Tibial nerve (tissue), 4 donors: ENCODE data around the gene FADS6. TPM values are rescaled to one million over a fixed set of nuclear protein-coding genes. Genes with fewer than 3 reads are reported as not detected.

Experiments
- DNase-seq, 2 donors: peaks; one replicate each; pipeline ENCODE4 v3.0.0-alpha.2; 2019; ENCODE audit warnings: low spot score in 2 of 2
- H3K27ac ChIP-seq, 4 donors: fragments of 200-600 bp; sonication (generic) in 3 of 4; one replicate each; pipeline ENCODE4 v1.5.1; 2017 to 2019; ENCODE audit warnings: mild to moderate bottlenecking in 1 of 4
- H3K27me3 ChIP-seq, 2 donors: fragments of 200-600 bp; sonication (generic) in 1 of 2; one replicate each; pipeline versions ENCODE4 v1.5.1 to v1.6.0; 2017 to 2019
- H3K36me3 ChIP-seq, 3 donors: fragments of 200-600 bp; sonication (generic); one replicate each; pipeline ENCODE4 v1.5.1; 2018 to 2019
- H3K4me1 ChIP-seq, 4 donors: fragments of 200-600 bp; sonication (generic) in 3 of 4; one replicate each; pipeline ENCODE4 v1.5.1; 2017 to 2019
- H3K4me3 ChIP-seq, 4 donors: fragments of 200-600 bp; sonication (generic) in 3 of 4; one replicate each; pipeline ENCODE4 v1.5.1; 2017 to 2019; ENCODE audit warnings: mild to moderate bottlenecking in 1 of 4, moderate library complexity in 1 of 4
- H3K9me3 ChIP-seq, 4 donors: fragments of 200-600 bp; sonication (generic) in 3 of 4; one replicate each; pipeline ENCODE4 v1.5.1; 2017 to 2019
- EP300 ChIP-seq, 2 donors: sonication (generic); formaldehyde crosslinking; IDR thresholded peaks; one replicate each; pipeline ENCODE4 v1.6.1; 2017; ENCODE audit warnings: antibody characterized with exemption in 2 of 2, mild to moderate bottlenecking in 1 of 2
- POLR2A ChIP-seq, 2 donors: fragments of 450-650 bp; IDR thresholded peaks; one replicate each; pipeline ENCODE4 v1.6.1; 2017; ENCODE audit warnings: antibody characterized with exemption in 2 of 2, mild to moderate bottlenecking in 2 of 2, moderate library complexity in 2 of 2
- WGBS, 2 donors: methylation state at CpG; one replicate each; pipeline ENCODE4 v1.1.5; 2018; 5-methylcytosine and 5-hydroxymethylcytosine counted together
- total RNA-seq, 4 donors: library from RNA; depleted of rRNA; stranded (reverse); fragments of >200 nt; gene quantifications; one replicate each; pipeline ENCODE4 v1.1.0, GENCODE V29; 2016
- TF ChIP-seq, protein P1 (sequence below), 5 experiments: fragments of 200-600 bp in 3 of 5; fragments of 450-650 bp in 2 of 5; sonication (generic) in 3 of 5; IDR thresholded peaks; one replicate each; pipeline ENCODE4 v1.5.1; 2016 to 2019; ENCODE audit warnings: antibody characterized with exemption in 5 of 5, mild to moderate bottlenecking in 3 of 5, moderate library complexity in 2 of 5

Gene FADS6
- total RNA-seq, 4 donors from 2014 or later = not detected

- H3K27me3 ChIP-seq = peaks cover 0 to 41% of the 10 kb centered on the region in 2 donors
- peaks cover 0 to 5% (median 3%) of the 10 kb centered on the region in 4 donors for H3K4me1 ChIP-seq
- H3K36me3 ChIP-seq = no peaks in the 10 kb centered on the region
- H3K4me3 ChIP-seq = no peak overlapping the region
- TF ChIP-seq, protein P1, sequence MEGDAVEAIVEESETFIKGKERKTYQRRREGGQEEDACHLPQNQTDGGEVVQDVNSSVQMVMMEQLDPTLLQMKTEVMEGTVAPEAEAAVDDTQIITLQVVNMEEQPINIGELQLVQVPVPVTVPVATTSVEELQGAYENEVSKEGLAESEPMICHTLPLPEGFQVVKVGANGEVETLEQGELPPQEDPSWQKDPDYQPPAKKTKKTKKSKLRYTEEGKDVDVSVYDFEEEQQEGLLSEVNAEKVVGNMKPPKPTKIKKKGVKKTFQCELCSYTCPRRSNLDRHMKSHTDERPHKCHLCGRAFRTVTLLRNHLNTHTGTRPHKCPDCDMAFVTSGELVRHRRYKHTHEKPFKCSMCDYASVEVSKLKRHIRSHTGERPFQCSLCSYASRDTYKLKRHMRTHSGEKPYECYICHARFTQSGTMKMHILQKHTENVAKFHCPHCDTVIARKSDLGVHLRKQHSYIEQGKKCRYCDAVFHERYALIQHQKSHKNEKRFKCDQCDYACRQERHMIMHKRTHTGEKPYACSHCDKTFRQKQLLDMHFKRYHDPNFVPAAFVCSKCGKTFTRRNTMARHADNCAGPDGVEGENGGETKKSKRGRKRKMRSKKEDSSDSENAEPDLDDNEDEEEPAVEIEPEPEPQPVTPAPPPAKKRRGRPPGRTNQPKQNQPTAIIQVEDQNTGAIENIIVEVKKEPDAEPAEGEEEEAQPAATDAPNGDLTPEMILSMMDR (IDR thresholded peaks at IDR 0.05) = no peak
- H3K9me3 ChIP-seq = no peaks in the 10 kb centered on the region
- 79 to 85% methylated on average over 11 of the region's 11 CpGs for WGBS, 2 donors
- DNase-seq = no peak
- H3K27ac ChIP-seq = no peak overlapping the region
Measured at GRCh38 chr17:74898376-74898946, 5.0 kb upstream of the FADS6 start.

- TF ChIP-seq, protein P1 (IDR thresholded peaks at IDR 0.05) = no peak
- no peak for TF ChIP-seq EP300 (IDR thresholded peaks at IDR 0.05)
- no peak for TF ChIP-seq POLR2A (IDR thresholded peaks at IDR 0.05)
- Histone ChIP-seq H3K27me3 (peaks cover 0 to 53% of the 10 kb centered on the region in 2 donors), H3K9me3 (no peaks in the 10 kb centered on the region), H3K27ac (no peak overlapping the region), H3K4me3 (peak overlapping the region in 2 of 4 donors; percentile 24 to 33), H3K36me3 (no peaks in the 10 kb centered on the region), H3K4me1 (peaks cover 0 to 13% (median 9%) of the 10 kb centered on the region in 4 donors)
- no peak for DNase-seq
- WGBS, 2 donors = 26 to 28% methylated on average over 17 to 19 of the region's 22 CpGs
Measured at GRCh38 chr17:74893936-74894671, 671 bp upstream of the FADS6 start.

DNA sequence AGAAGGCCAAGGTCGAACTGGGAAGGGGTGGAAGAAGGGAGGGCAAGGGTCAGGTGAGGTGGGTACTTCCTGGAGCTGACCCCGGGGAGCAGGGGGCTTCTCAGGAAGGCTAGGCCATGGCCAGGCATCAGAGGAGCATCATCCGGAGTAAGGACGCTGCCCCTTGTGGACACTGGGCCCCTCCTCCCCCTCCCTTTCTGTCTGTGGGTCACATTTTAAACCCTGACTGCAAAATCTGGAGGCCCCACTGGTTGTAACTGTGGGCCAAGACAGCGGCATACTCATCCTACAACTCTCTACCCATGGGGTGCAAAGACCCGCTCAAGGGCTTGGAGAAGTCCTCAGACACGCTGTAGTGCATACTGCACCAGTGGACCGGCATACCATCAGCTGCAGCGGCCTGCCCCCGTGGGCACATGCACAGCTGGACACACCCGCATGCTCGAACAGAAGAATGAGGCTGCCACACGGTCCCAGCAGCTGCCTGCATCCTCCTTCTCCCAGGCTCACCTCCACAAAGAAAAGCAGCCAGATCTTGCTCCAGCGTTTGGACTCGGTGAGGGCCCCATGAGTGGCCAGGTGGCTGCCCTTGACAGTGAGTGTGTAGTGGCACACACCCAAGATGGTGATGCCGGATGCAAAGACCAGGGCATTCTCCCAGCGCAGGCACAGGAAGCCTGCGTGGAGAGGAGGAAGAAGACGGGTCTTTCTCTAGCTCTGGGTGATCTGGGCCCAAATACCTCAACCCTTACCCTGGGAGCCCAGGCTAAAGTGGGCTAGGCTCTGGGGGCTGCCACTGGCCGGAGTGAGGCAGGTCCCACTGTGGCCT, 1.2 kb downstream of the FADS6 start:
- Histone ChIP-seq H3K9me3 (no peaks in the 10 kb centered on the region), H3K36me3 (no peaks in the 10 kb centered on the region), H3K27me3 (peaks cover 0 to 61% of the 10 kb centered on the region in 2 donors), H3K4me3 (no peak overlapping the region), H3K27ac (no peak overlapping the region), H3K4me1 (peaks cover 0 to 13% (median 9%) of the 10 kb centered on the region in 4 donors)
- DNase-seq = no peak
- 59 to 69% methylated on average over 16 of the region's 20 CpGs for WGBS, 2 donors
- TF ChIP-seq, protein P1 (IDR thresholded peaks at IDR 0.05) = no peak
- TF ChIP-seq POLR2A (IDR thresholded peaks at IDR 0.05) = no peak

GRCh38 chr17:74890554-74890953, 2.9 kb downstream of the FADS6 start:
- no peak for DNase-seq
- H3K27ac ChIP-seq = no peak overlapping the region
- TF ChIP-seq, protein P1 (IDR thresholded peaks at IDR 0.05) = no peak
- TF ChIP-seq POLR2A (IDR thresholded peaks at IDR 0.05) = no peak
- no peak for TF ChIP-seq EP300 (IDR thresholded peaks at IDR 0.05)
- H3K4me3 ChIP-seq = no peak overlapping the region
- H3K36me3 ChIP-seq = no peaks in the 10 kb centered on the region
- H3K4me1 ChIP-seq = peaks cover 0 to 13% (median 9%) of the 10 kb centered on the region in 4 donors
- WGBS, 2 donors = 73 to 80% methylated on average over 7 of the region's 7 CpGs
- H3K9me3 ChIP-seq = no peaks in the 10 kb centered on the region
- peaks cover 0 to 60% of the 10 kb centered on the region in 2 donors for H3K27me3 ChIP-seq
